GM18951 (cell line): Measurements from ENCODE around the gene LRRC25.

Experiments
- POLR2A ChIP-seq: IDR thresholded peaks from 4 replicates; pipeline ENCODE4 v1.6.1; 2011; ENCODE audit warnings: mild to moderate bottlenecking; ENCODE audit not compliant: insufficient read length, insufficient read depth; ENCODE audit errors: extremely low read depth
- in situ Hi-C: fragments of 300-500 bp; cut with MboI; formaldehyde crosslinking; loops from one replicate; pipeline ENCODE4 v1.12.0; 2022; ENCODE audit warnings: low sequenced_read_pairs, mixed read lengths, inconsistent platforms; ENCODE audit not compliant: unreplicated experiment

The LRRC25 gene

DNA sequence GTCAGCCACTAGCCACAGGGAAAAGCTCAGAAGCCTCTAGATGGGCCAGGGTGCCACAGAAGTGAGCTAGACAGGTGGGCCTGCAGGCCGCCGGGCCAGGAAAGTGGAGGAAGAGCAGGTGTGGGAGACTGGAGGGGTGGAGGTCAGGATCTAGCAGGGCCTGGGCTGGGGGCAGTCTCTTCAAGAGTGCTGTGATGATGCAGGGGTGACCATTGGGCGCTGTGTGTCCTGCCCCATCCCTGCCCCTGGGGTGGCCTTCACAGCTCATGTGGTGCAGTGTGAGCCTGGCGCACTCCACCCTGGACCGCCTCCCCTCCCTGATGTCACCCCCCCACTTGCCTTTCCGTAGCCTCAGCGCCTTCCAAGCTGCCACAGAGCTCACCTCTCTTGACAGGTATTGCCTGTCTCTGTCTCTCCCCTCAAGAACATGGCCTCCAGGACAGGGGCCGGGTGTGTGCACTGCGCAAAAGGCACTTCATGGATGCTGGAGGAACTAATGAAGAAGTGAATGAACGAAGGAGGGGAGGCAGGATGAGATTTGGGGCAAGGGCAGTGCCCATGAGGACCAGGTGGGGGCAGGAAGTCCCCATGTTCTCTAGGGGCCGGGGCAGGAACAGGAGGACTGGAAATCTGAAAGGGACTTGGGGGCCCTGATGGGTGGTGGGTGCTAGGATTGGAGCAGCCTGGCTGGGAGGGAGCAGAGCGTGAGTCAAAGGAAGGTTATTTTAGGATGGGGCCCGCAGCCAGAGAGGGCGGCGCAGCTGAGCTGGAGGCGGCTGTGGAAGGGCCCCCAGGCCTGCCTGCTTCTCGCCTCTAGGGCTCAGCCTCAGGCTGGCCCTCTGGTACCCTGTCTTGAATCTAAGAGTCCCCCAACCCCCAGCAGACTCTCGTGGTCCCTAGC, 28.3 kb upstream of the LRRC25 start:
- no peak for TF ChIP-seq POLR2A
- in situ Hi-C loops = no loop called here

DNA sequence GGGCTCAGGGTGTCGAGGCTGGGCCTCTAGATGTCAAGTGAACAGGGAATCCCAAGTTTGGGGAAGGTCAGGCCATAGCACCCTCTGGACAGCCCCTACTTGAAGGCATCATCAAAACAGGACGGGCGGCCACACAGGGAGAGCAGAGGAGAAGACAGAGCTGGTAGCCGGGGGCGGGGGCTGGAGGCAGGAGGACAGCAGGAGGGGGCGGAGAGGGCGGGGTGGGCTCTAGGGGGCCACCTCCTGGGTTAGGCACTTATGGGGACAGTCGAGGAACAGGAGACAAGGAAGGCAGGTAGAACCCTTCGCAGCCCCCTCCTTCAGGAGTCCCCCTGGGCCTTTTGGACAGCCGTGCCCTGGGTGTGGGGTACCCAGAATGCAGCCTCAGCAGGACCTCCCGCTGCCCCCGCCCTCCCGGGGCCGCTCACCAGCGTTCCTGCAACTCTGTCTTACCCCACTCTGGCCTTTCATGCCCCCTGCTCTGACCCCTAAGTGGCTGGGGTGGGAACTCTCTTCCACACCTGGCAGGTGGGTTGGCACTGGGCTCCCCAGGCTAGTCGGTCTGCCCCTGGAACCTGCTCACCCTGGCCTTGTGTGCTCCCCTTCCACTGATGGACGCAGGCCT, 27.6 kb upstream of the LRRC25 start:
- TF ChIP-seq POLR2A = no peak
- in situ Hi-C loops = no loop called here

DNA sequence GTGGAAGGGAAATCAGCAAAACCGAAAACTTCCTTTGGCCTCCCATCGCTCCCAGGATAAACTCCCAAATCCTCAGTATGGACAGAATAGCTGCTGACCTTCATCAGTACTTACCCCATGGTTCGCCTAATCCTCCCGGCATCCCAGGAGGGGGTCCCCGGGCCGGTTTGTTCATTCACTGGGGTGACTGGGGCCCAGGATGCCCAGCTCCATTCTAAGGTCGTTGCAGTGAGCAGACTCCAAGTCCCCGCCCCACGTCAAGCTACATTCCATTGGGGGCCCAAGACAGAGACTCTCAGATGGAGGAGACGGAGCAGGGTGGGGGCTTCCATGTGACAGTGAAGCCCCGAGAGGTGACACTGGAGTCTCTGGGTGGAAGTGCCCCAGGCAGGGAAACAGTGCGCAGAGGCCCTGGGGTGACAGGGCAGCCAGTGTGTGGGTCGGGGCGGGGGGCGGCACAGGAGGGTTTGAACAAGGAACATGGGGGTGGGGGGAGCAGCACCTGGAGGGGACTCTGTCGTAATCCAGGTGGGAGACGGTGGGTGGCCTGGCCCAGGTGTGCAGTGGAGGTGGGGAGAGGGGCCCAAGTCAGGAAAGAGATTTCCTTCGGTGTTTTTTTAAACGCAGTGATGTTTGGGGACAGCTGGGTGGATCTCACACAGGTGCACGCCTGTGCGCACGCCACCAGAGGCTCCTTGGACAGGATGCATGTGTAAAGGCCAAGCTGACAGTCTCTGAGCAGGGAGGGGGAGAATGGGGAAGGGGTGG, 26.9 kb upstream of the LRRC25 start:
- TF ChIP-seq POLR2A = no peak
- in situ Hi-C loops = no loop called here

DNA sequence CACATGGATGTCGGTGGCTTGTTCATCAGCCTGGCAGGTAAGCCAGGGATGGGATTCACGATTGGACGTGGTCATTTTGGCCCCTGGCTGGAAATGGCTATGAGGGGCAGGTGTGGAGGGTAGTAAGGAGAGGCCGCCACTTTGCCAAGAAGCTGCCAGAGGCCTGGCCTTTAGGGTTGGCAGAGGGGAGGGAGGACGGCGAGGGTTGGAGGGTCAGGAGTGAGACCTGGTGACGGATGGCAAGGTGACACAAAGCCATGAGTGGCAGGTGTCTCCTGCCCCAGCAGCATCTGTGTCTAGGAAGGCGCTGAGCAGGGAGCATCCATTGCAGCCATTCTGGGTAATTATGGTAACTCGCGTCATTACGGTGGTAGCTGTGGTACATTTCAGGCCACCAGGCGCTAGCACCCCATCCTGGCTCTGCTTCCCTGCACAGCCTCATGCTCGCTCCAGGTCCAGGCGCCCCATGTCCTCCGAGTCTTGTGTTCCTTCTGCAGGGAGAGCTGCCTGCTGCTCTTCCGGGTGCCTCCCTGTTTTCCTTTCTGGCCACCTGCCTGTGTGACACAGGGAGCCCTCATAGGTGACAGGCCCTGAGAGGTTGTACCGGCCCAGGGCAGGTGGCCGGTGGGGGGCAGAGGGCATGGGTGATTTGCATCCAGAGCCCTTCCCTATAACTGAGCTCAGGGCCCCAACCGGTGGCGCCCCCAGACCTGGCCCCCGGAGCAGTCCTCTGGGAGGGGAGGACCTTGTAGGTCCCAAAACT, 26.0 kb upstream of the LRRC25 start:
- in situ Hi-C loops = no loop called here
- no peak for TF ChIP-seq POLR2A

DNA sequence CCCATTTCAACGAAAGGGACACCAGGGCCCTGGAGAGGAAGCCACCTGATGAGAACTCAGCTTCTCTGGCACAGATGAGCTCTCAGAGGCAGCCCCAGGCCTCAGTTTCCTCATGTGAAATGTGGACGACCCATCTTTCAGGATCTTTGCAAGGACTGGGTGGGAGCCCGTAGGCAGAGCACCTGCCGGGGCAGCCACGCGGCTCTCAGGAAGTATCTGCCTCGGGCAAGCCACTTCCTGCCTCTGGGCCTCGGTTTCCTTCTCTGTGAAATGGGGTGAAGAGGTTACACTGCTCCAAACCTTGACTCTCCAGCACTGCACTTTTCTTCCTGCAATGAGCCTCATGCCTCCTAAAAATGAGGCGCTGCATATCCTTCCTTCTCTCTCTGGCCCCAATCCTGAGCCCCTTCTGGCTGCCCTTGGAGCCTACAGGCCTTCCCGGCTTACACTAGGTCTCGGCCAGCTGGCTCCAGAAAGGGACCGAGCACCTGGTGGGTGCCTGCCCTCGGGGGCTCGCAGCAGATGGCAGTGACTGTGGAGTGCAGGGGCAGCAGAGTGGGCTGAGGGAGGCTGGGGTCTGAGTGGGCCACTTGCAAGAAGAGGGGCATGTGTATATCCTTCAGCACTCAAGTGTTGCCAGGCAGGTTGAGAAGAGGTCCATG, 25.2 kb upstream of the LRRC25 start:
- in situ Hi-C loops = no loop called here
- no peak for TF ChIP-seq POLR2A

DNA sequence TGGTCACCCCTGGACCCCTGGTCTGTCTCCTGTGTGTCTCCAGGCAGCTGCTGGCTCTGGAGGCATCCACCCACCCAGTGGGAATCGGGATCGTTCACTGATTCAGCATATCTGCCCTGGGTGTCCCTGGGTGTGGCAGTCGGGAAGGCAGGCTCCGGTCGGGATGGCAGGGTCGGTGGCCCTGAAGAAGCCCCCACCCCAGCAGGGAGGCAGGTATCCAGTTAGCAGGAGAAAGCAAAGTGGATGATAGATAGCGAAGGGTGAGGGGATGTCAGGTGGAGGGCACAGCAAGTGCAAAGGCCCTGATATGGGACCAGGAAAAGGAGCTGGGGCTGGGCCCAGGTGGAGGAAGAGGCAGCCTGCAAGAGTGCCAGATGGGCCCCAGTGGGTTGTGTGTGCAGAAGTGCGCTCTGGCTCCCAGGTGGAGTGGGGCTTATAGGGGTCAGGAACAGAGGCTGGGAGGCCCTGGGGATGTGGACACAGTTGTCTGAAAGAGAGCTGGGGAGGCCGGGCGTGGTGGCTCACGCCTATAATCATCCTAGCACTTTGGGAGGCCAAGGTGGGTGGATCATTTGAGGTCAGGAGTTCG, 24.0 kb upstream of the LRRC25 start:
- TF ChIP-seq POLR2A = no peak

DNA sequence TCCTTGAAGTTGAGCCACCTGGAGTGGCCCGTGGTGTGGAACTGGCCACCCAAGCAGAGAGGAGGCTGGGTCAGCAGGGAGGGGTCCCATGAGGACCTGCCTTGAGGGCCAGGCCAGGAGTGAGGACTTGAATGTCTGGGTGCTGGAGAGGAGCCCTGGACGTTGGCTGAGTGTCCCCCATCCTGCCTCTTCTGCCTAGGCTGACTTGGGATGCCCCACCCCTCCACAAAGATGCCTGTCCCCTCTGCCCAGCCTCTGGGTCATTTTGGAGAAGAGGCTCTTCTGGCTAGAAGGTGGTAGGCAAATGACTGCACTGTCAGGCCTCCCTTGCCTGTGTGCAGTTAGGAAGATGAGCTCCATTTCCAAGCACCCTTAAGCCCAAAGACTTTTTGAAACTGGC, 23.5 kb upstream of the LRRC25 start:
- TF ChIP-seq POLR2A = no peak
- in situ Hi-C loops = no loop called here

More for the DNA sequence above, 24.0 kb upstream of the LRRC25 start:
- in situ Hi-C loops = no loop called here

DNA sequence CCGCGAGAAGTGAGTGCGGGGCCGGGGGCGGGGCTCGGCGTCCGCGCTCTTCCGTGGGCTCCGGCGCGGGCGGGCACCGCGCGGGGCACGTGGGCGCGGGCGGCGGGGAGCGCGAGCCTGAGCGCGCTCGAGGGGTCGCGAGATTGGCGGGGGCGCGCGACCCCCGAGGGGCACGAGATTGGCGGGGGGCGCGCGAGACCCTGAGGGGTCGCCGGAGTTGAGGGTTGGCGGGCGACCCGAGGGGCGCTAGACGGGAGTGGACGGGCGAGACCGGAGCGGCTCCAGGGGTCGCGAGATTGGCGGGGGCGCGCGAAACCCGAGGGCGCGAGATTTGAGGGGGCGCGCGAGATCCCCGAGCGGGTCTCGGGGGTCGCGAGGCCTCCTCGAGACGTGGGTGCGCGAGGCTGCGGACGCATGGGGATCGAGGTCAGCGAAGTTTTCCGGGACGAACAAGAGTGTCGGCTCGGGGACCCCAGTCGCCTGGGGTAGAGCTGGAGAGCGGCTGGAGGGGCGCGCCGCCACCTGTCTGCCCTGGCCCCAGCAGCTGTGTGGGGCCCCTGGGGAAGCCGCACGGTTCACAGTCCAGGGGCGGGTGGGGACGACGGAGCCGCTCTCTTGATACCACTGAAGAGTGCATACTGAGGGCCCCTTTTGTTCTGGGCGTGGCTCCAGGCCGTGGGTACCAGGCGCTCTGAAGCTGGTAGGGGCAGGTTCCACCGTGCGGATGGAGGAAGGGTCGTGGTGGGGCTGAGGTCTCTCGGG, 22.5 kb upstream of the LRRC25 start:
- TF ChIP-seq POLR2A = no peak
- in situ Hi-C loops = no loop called here

DNA sequence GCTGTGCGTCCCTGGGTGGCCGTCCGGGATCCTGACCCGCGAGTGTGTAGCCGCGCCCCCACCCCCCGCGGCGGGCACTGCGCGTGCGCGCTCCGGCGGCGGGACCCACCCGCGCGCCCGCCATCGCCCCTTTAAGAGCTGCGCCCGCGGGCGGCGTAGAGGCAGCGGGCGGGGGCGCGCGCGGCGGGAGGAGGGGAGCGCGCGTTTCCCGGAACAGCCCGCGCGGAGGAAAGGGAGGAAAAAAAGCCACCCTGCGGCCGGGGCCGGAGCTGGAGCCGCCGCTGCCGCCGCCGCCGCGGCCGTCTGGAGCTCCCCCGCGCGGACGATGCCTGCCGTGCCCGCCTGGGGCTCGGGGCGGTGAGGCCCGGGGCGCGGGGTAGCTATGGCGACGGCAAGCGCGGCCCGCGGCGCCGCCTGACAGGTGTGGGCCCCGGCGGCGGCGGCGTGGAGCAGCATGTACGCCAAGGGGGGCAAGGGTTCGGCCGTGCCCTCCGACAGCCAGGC, 21.8 kb upstream of the LRRC25 start, which contains the start of gene SSBP4:
Gene SSBP4, plus strand, starts transcription at position 204 of the 504 bp plus-strand sequence. Its CDS starts 251 bp downstream, at position 455.
- in situ Hi-C loops = no loop called here
- peak; percentile 40 for TF ChIP-seq POLR2A

DNA sequence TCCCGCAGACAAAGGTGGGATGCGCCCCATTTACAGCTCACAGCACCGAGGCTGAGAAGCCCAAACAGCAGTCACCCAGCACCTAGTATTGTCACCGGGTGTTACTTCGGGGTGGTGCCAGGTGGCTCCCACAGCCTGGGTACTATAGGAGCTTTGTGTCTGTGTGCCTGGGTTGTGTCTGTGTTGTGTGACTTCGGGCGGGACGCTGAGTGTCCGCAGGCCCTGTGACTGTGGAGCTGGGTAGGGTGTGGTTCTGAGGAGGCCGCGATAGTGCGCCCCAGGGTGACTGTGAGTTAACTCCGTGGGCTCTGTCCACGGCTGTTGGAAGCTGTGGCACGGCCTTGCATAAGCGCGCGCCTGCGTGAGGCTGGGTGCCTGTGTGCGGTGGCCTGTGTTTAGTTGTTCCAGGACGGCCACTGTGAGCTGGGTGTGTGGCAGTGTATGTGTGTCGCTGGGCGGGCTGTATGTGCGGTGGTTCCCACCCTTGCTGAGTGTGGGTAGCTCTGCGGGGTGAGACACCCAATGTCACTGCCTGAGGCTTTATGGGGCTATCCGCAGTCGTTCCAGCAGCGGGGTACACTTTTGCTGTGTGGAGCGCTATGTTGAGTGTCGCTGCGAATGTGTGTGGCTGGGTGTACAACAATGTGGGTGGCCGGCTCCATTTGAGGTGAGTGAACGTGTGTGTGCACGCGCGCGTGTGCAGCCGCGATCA, 21.2 kb upstream of the LRRC25 start:
- in situ Hi-C loops = no loop called here
- TF ChIP-seq POLR2A = no peak
